HFF-Myc (cell line): ENCODE data around the gene GMDS.
A peak's percentile ranks its signal among the peaks of the same experiment; 100 is the strongest.
"Not testable (repeated sequence)": the region's sequence is repeated elsewhere in the genome, so short reads cannot be mapped to it uniquely, and the experiment has no call there.

ENCODE experiments used
- DNase-seq: peaks from one replicate; pipeline ENCODE4 v3.0.0-alpha.2; 2011; ENCODE audit warnings: low read depth; ENCODE audit errors: extremely low read depth
- H3K4me3 ChIP-seq: replicated peaks from 2 replicates; pipeline ENCODE4 v1.5.1; 2011; ENCODE audit warnings: low read depth, mild to moderate bottlenecking, control low read depth, low read length
- TF ChIP-seq, protein P1 (sequence below): IDR thresholded peaks from 2 replicates; pipeline ENCODE4 v1.5.1; 2012; ENCODE audit warnings: mild to moderate bottlenecking, low read depth, low read length, control low read depth; ENCODE audit errors: missing control alignments

Gene GMDS

DNA sequence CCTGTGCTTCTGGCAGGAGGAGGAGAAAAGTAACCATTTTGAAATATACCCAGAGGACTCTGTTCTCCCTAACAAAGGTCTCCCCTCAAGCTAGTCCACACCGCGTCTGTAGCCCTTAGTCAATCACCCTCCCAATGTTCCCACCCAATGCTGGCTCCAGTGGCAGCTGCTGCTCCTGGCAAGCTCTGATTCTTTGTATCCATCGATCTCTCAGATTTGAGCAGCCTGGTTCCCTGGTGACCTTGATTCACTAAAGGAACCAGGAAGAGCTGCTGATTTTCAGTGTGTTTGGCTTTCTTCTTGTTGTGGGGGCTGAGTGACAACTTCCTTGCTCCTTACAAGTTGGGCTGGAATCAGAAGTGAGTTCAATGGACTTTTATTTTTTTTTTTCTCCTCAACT lies 567.2 kb downstream of the GMDS start:
- TF ChIP-seq, protein P1, sequence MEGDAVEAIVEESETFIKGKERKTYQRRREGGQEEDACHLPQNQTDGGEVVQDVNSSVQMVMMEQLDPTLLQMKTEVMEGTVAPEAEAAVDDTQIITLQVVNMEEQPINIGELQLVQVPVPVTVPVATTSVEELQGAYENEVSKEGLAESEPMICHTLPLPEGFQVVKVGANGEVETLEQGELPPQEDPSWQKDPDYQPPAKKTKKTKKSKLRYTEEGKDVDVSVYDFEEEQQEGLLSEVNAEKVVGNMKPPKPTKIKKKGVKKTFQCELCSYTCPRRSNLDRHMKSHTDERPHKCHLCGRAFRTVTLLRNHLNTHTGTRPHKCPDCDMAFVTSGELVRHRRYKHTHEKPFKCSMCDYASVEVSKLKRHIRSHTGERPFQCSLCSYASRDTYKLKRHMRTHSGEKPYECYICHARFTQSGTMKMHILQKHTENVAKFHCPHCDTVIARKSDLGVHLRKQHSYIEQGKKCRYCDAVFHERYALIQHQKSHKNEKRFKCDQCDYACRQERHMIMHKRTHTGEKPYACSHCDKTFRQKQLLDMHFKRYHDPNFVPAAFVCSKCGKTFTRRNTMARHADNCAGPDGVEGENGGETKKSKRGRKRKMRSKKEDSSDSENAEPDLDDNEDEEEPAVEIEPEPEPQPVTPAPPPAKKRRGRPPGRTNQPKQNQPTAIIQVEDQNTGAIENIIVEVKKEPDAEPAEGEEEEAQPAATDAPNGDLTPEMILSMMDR, result no peak
- no peak overlapping the region for H3K4me3 ChIP-seq
- no peak for DNase-seq

DNA sequence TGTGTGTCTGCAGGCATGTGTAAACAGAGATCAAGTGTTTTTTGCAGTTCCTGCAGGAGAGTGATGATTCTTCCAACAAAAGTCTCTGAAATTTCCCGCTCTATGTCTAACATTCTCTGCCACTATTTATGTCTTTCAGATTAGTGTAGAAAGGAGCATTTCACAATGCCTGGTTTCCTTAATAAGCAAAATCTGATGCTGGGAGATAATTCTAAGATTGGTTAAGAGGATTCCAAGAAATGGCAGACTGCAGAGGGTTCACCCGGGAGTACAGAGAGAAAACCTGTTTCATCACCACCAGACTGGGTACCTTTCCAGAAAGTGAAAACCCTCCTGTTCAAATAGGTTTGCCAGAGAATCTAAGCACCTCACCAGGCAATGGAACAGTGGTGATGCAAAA lies 573.0 kb downstream of the GMDS start:
- TF ChIP-seq, protein P1, result no peak
- no peak for DNase-seq
- H3K4me3 ChIP-seq, result no peak overlapping the region

DNA sequence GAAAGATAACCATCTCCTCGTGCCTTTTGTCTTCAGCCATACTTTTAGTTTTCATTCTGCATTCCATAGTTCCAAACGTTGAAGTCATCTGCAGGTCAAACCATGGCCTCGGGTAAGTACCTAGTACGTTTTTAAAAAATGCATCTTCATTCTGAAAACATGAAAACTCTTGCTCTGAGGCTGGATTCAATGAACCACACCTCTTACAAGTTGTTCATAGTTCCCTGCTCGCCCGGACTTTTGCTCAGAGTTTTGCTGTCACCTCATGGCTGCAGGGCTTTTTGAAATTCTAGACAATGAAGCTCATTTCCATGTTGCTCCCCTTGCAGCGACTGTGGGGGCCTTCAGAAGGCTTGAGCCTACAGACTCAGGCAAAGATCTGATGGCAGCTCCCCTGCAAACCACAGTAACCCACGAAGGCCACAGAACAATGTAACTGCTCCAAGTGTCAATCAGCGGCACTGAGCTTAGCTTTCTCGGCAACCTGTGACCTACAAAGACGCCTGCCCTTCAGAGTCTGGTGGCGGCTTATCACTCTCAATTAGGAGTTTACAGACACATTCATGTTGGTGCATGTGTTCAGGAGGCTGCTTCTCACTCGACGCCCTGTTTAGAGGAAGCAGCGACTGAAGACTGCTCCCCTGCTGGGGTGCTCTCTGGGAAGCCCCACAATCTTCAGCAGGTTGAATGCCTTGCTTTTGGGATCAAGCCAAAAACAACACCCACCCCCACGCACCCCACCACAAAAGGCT lies 574.5 kb downstream of the GMDS start:
- no peak overlapping the region for H3K4me3 ChIP-seq
- DNase-seq, result no peak
- TF ChIP-seq, protein P1, result no peak

DNA sequence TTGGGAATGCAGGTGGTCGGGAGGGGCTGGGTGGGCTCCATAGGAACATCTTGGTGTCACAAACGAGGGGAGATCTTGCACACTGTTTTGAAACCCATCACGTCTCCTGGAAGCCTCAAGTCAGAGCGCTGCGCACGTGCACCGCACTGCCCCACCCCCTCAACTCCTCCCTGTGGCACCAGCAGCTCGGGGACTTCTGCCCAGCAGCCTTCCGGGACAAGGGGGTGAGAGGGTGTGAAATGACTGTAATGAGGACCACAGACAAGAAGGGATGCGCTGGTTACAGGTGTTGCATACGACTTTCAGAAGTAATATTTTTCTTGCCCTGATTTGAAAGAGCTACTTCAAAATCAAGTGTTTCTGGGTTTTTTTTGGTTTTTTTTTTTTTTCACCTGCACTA lies 575.4 kb downstream of the GMDS start:
- TF ChIP-seq, protein P1, result no peak
- DNase-seq, result no peak
- H3K4me3 ChIP-seq, result no peak overlapping the region

DNA sequence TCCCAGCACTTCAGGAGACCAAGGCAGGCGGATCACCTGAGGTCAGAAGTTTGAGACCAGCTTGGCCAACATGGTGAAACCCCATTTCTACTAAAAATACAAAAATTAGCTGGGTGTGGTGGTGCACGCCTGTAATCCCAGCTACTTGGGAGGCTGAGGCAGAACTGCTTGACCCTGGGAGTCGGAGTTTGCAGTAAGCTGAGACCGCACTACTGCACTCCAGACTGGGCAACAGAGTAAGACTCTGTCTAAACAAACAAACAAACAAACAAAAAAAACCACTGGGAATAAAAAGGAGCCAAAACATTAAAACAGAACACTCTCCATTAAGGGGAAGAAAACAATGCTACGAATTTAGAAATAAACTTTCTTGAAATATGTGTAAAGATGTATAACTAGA lies 576.9 kb downstream of the GMDS start:
- not testable (repeated sequence) for DNase-seq, H3K4me3 ChIP-seq

DNA sequence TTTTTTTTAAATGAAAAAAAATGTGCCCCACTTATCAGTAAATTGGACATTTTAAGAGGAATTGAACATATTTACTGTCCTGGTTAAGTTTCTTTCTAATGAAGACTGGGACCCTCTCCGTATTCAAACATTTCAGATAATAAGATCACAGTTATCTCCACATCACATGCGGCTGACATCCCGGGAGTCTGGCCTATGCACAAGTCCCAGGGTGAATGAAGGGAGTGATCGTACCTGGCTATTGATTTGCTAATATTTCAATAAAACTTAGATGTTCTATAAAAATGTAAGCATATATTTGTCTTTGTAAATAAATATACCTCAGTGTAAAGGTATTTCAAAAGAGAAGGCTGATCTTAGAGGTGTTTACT lies 577.6 kb downstream of the GMDS start:
- no peak overlapping the region for H3K4me3 ChIP-seq
- TF ChIP-seq, protein P1, result no peak
- DNase-seq, result no peak

DNA sequence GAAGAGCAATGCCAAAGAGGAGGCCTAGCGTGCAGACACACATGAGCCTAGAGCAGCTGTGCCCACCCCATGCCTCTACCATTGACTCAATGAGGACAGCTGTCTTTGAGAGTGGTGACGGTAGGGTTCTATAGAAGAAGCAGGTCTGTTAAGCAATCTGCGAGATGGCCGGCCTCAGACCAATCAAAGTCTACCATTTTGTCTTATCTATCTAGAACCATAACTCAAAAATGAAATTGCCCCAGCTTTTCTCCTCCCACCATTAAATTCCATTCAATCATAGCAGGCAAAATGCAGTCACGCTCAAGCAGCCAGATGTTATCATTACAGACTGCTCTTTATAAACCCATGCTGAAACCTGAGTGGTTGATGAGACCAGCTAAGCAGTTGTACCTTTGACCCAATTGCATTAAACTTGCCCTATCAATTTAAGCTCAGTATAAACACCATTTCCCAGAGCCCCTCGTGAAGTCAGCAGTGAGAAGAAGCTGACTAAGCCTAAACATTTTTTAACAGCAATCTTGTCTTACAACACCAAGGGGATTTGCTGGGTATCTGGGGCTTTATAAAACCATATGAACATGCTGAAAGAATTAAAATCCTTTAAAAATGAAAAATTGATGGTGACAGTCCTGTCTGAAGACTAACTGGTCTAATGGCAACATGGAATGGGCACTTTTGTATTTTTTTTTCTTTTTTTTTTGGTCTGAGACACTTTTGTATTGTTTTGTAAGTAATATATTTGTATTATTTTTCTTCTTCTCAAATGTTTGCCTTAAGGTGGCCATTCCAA lies 578.2 kb downstream of the GMDS start:
- no peak overlapping the region for H3K4me3 ChIP-seq
- TF ChIP-seq, protein P1, result no peak
- peak; percentile 53 for DNase-seq
